Nephron progenitor cell (in vitro differentiated cells): ENCODE results near the gene TAF4.
"Not testable (repeated sequence)": the region's sequence is repeated elsewhere in the genome, so short reads cannot be mapped to it uniquely, and the experiment has no call there.

Source experiments
- DNase-seq: peaks from one replicate; pipeline ENCODE4 v3.0.0; 2021
- H3K27ac Mint-ChIP-seq: 2 replicates; pipeline ENCODE4 v1.8.0; 2021; ENCODE audit warnings: mild to moderate bottlenecking, moderate library complexity, mixed read lengths
- H3K27me3 Mint-ChIP-seq: 2 replicates; pipeline ENCODE4 v1.8.0; 2021; ENCODE audit warnings: mild to moderate bottlenecking, low read depth, mixed read lengths; ENCODE audit not compliant: poor library complexity
- H3K36me3 Mint-ChIP-seq: 2 replicates; pipeline ENCODE4 v1.8.0; 2021; ENCODE audit warnings: low read depth, mixed read lengths
- H3K4me1 Mint-ChIP-seq: 2 replicates; pipeline ENCODE4 v1.8.0; 2021; ENCODE audit warnings: mixed read lengths
- H3K4me3 Mint-ChIP-seq: 2 replicates; pipeline ENCODE4 v1.8.0; 2021; ENCODE audit warnings: mild to moderate bottlenecking, moderate library complexity, mixed read lengths
- H3K9me3 Mint-ChIP-seq: 2 replicates; pipeline ENCODE4 v1.8.0; 2021; ENCODE audit warnings: mild to moderate bottlenecking, moderate library complexity, mixed read lengths
- CTCF ChIP-seq: fragments of 200-600 bp; sonication (generic); IDR thresholded peaks from 2 replicates; pipeline ENCODE4 v1.5.0; 2021; ENCODE audit warnings: antibody characterized with exemption

TAF4 gene

GRCh38 chr20:62059920-62060630, 5.6 kb downstream of the TAF4 start:
- Mint-ChIP-seq H3K4me3 (no peak overlapping the region), H3K4me1 (peaks cover 39% of the 10 kb centered on the region)

GRCh38 chr20:62059401-62059800, 6.3 kb downstream of the TAF4 start:
- peaks cover 39% of the 10 kb centered on the region for H3K4me1 Mint-ChIP-seq
- peaks cover 53% of the 10 kb centered on the region for H3K36me3 Mint-ChIP-seq
- H3K27me3 Mint-ChIP-seq = peaks cover 32% of the 10 kb centered on the region
- no peaks in the 10 kb centered on the region for H3K9me3 Mint-ChIP-seq
- no peak overlapping the region for H3K27ac Mint-ChIP-seq
- no peak for TF ChIP-seq CTCF
- H3K4me3 Mint-ChIP-seq = no peak overlapping the region
- DNase-seq = no peak

More at GRCh38 chr20:62059920-62060630, 5.6 kb downstream of the TAF4 start:
- Mint-ChIP-seq H3K27me3 (peaks cover 32% of the 10 kb centered on the region), H3K36me3 (peaks cover 46% of the 10 kb centered on the region), H3K9me3 (no peaks in the 10 kb centered on the region), H3K27ac (no peak overlapping the region)
- no peak for DNase-seq
- no peak for TF ChIP-seq CTCF

- H3K4me1 Mint-ChIP-seq = peaks cover 37% of the 10 kb centered on the region
- H3K36me3 Mint-ChIP-seq = peaks cover 57% of the 10 kb centered on the region
- H3K9me3 Mint-ChIP-seq = no peaks in the 10 kb centered on the region
- no peak for TF ChIP-seq CTCF
- no peak overlapping the region for H3K27ac Mint-ChIP-seq
- peaks cover 32% of the 10 kb centered on the region for H3K27me3 Mint-ChIP-seq
- DNase-seq = no peak
- H3K4me3 Mint-ChIP-seq = no peak overlapping the region
Measured at GRCh38 chr20:62058941-62059340, 6.7 kb downstream of the TAF4 start.

GRCh38 chr20:62056975-62057374, 8.7 kb downstream of the TAF4 start:
- Mint-ChIP-seq H3K4me3 (no peak overlapping the region), H3K27ac (no peak overlapping the region), H3K9me3 (no peaks in the 10 kb centered on the region), H3K4me1 (peaks cover 25% of the 10 kb centered on the region), H3K36me3 (peaks cover 48% of the 10 kb centered on the region), H3K27me3 (peaks cover 21% of the 10 kb centered on the region)
- no peak for TF ChIP-seq CTCF
- DNase-seq = no peak

GRCh38 chr20:62056377-62056776, 9.3 kb downstream of the TAF4 start:
- H3K27ac Mint-ChIP-seq = no peak overlapping the region
- H3K9me3 Mint-ChIP-seq = no peaks in the 10 kb centered on the region
- no peak for DNase-seq
- no peak overlapping the region for H3K4me3 Mint-ChIP-seq
- peaks cover 25% of the 10 kb centered on the region for H3K4me1 Mint-ChIP-seq
- H3K36me3 Mint-ChIP-seq = peaks cover 42% of the 10 kb centered on the region
- no peak for TF ChIP-seq CTCF
- peaks cover 18% of the 10 kb centered on the region for H3K27me3 Mint-ChIP-seq

GRCh38 chr20:62055862-62056115, 9.9 kb downstream of the TAF4 start:
- Mint-ChIP-seq H3K36me3 (peaks cover 39% of the 10 kb centered on the region), H3K4me1 (peaks cover 28% of the 10 kb centered on the region), H3K27me3 (peaks cover 13% of the 10 kb centered on the region)
- H3K4me3 Mint-ChIP-seq, DNase-seq, H3K27ac Mint-ChIP-seq, H3K9me3 Mint-ChIP-seq: not testable (repeated sequence)
